HCT116 (cell line): ENCODE data around the gene SDK2. TPM values are rescaled to one million over a fixed set of nuclear protein-coding genes. Genes with fewer than 3 reads are reported as not detected.
A peak's percentile ranks its signal among the peaks of the same experiment; 100 is the strongest.

ENCODE experiments used
- ATAC-seq: fragments of 200-7000 bp; cut with Tn5 transposase; 2 replicates; pipeline ENCODE4 v1.9.1; 2020; ENCODE audit warnings: mild to moderate bottlenecking, moderate library complexity
- BruUV-seq: library from RNA; stranded (reverse); fragments of 400-500 nt; replicated peaks from 2 replicates; lab custom pipeline; 2021; lab: Mats Ljungman, UMichigan
- CTCF ChIA-PET: fragments of 300-600 bp; sonication (Branson Sonifier 250); formaldehyde crosslinking; loops from one replicate; lab custom pipeline; 2021; ENCODE audit warnings: antibody characterized with exemption; lab: Charles Lee
- POLR2A ChIA-PET: fragments of 300-600, 350-600 bp; sonication (Branson Sonifier 250); formaldehyde crosslinking; loops from one replicate; lab custom pipeline; 2021; ENCODE audit warnings: antibody characterized with exemption; lab: Charles Lee
- RAD21 ChIA-PET, 2 experiments: fragments of 300-600 bp; sonication (Branson Sonifier 250); formaldehyde crosslinking; loops; one replicate each; lab custom pipeline; 2023; ENCODE audit warnings: low total read pairs in 2 of 2; ENCODE audit not compliant: uncharacterized antibody in 2 of 2, unreplicated experiment in 2 of 2, low non-redundant PET in 1 of 2; lab: Charles Lee
- DNase-seq: peaks from one replicate; pipeline ENCODE4 v3.0.0-alpha.2; 2010; ENCODE audit warnings: low read depth, low spot score
- H2AFZ ChIP-seq: fragments of 200-600 bp; shearing (Covaris generic), sonication (generic); 2 replicates; pipeline ENCODE4 v1.6.1; 2017; ENCODE audit warnings: low read depth, mixed run types, mixed read lengths, antibody characterized with exemption, low read length; ENCODE audit not compliant: poor library complexity, severe bottlenecking
- H3K27ac ChIP-seq: 2 replicates; pipeline ENCODE4 v1.5.1; 2012; ENCODE audit warnings: low read depth, low read length
- H3K27me3 ChIP-seq: fragments of 200-600 bp; sonication (generic); 2 replicates; pipeline ENCODE4 v1.6.1; 2016; ENCODE audit warnings: mixed run types, low read length, mixed read lengths; ENCODE audit not compliant: insufficient read depth
- H3K36me3 ChIP-seq, 2 experiments: fragments of 200-500 bp in 1 of 2; fragments of 200-600 bp in 1 of 2; sonication (Bioruptor generic) in 1 of 2; sonication (generic) in 1 of 2; 2 replicates each; pipeline versions ENCODE4 v1.5.1 to v1.6.1; 2014 to 2016; ENCODE audit warnings: low read length in 2 of 2, inconsistent platforms in 1 of 2, mixed read lengths in 1 of 2, mixed run types in 1 of 2; ENCODE audit not compliant: insufficient read depth in 2 of 2, control insufficient read depth in 1 of 2
- H3K4me1 ChIP-seq, 2 experiments: fragments of 200-600 bp in 1 of 2; sonication (generic) in 1 of 2; 2 replicates each; pipeline versions ENCODE4 v1.5.1 to v1.6.1; 2012 to 2017; ENCODE audit warnings: low read length in 2 of 2, inconsistent platforms in 1 of 2, mild to moderate bottlenecking in 1 of 2, mixed read lengths in 1 of 2, mixed run types in 1 of 2, moderate library complexity in 1 of 2; ENCODE audit not compliant: insufficient read depth in 2 of 2, control insufficient read depth in 1 of 2
- H3K4me2 ChIP-seq: fragments of 200-600 bp; sonication (generic); 2 replicates; pipeline ENCODE4 v1.6.1; 2017; ENCODE audit warnings: mixed run types, low read length, mixed read lengths
- H3K4me3 ChIP-seq, 2 experiments: fragments of 200-600 bp in 1 of 2; sonication (generic) in 1 of 2; replicated peaks in 1 of 2; 2 replicates each; pipeline ENCODE4 v1.5.1; 2011 to 2016; ENCODE audit warnings: low read length in 2 of 2, control low read depth in 1 of 2, low read depth in 1 of 2, mild to moderate bottlenecking in 1 of 2, mixed read lengths in 1 of 2, mixed run types in 1 of 2
- H3K79me2 ChIP-seq: fragments of 200-600 bp; sonication (generic); 2 replicates; pipeline ENCODE4 v1.6.1; 2017; ENCODE audit warnings: mild to moderate bottlenecking, mixed run types, low read length, moderate library complexity, mixed read lengths; ENCODE audit not compliant: insufficient read depth
- H3K9ac ChIP-seq: fragments of 200-600 bp; sonication (generic); 2 replicates; pipeline ENCODE4 v1.6.1; 2016; ENCODE audit warnings: low read length, mixed read lengths
- H3K9me2 ChIP-seq: fragments of 200-600 bp; sonication (generic), shearing (Covaris generic); 2 replicates; pipeline ENCODE4 v1.6.1; 2017; ENCODE audit warnings: mixed run types, mild to moderate bottlenecking, moderate library complexity; ENCODE audit not compliant: insufficient read depth
- H3K9me3 ChIP-seq, 2 experiments: fragments of 200-500 bp in 1 of 2; fragments of 200-600 bp in 1 of 2; sonication (Bioruptor generic) in 1 of 2; sonication (generic) in 1 of 2; 2 replicates each; pipeline ENCODE4 v1.6.1; 2014 to 2017; ENCODE audit warnings: low read length in 2 of 2, mixed read lengths in 2 of 2, inconsistent platforms in 1 of 2, low read depth in 1 of 2, mild to moderate bottlenecking in 1 of 2, mixed run types in 1 of 2, moderate library complexity in 1 of 2; ENCODE audit not compliant: control insufficient read depth in 1 of 2, insufficient read depth in 1 of 2
- H4K20me1 ChIP-seq: fragments of 200-600 bp; sonication (generic), shearing (Covaris generic); 2 replicates; pipeline ENCODE4 v1.6.1; 2017; ENCODE audit warnings: mixed run types, mild to moderate bottlenecking, moderate library complexity; ENCODE audit not compliant: insufficient read depth
- CBX3 ChIP-seq: IDR thresholded peaks from 2 replicates; pipeline ENCODE4 v1.6.1; 2012; ENCODE audit warnings: low read depth
- CEBPB ChIP-seq: IDR thresholded peaks from 2 replicates; pipeline ENCODE4 v1.6.1; 2012; ENCODE audit warnings: low read depth
- EZH2 ChIP-seq: fragments of 200-600 bp; sonication (generic); IDR thresholded peaks from 2 replicates; pipeline ENCODE4 v1.6.1; 2017; ENCODE audit warnings: antibody characterized with exemption, mixed run types
- FOSL1 ChIP-seq: IDR thresholded peaks from 2 replicates; pipeline ENCODE4 v1.6.1; 2012; ENCODE audit warnings: low read depth
- POLR2A ChIP-seq: IDR thresholded peaks from 2 replicates; pipeline ENCODE4 v1.7.0; 2011; ENCODE audit warnings: borderline replicate concordance; ENCODE audit not compliant: insufficient read depth, insufficient read length; ENCODE audit errors: extremely low read depth
- POLR2AphosphoS5 ChIP-seq: IDR thresholded peaks from 2 replicates; pipeline ENCODE4 v1.6.1; 2011; ENCODE audit warnings: mild to moderate bottlenecking, low read depth, low read length, moderate library complexity
- SIN3A ChIP-seq: IDR thresholded peaks from 2 replicates; pipeline ENCODE4 v1.6.1; 2012; ENCODE audit warnings: low read depth
- YY1 ChIP-seq: IDR thresholded peaks from 2 replicates; pipeline ENCODE4 v1.6.1; 2011; ENCODE audit warnings: low read length, low read depth, moderate library complexity, mild to moderate bottlenecking; ENCODE audit not compliant: insufficient replicate concordance; ENCODE audit errors: extremely low read depth
- intact Hi-C: fragments of 100-400 bp; cut with micrococcal nuclease; formaldehyde crosslinking; loops from 2 replicates; pipeline ENCODE4 v1.10.0; 2022
- total RNA-seq: library from RNA; stranded (reverse); gene quantifications from one replicate; pipeline ENCODE4 v1.2.1, GENCODE V29; 2021; ENCODE audit not compliant: unreplicated experiment
- TF ChIP-seq, protein P1 (sequence below), 3 experiments: fragments of 200-600 bp in 1 of 3; sonication (generic) in 1 of 3; IDR thresholded peaks in 2 of 3; conservative IDR thresholded peaks in 1 of 3; 2 replicates each; pipeline ENCODE4 v1.5.1; 2012 to 2017; ENCODE audit warnings: low read depth in 2 of 3, low read length in 2 of 3, antibody characterized with exemption in 1 of 3, borderline replicate concordance in 1 of 3, control low read depth in 1 of 3, mild to moderate bottlenecking in 1 of 3, mixed read lengths in 1 of 3, mixed run types in 1 of 3, moderate library complexity in 1 of 3; ENCODE audit not compliant: insufficient read depth in 1 of 3
- TF ChIP-seq, protein P2 (sequence below): IDR thresholded peaks from 2 replicates; pipeline ENCODE4 v1.6.1; 2011; ENCODE audit warnings: mild to moderate bottlenecking, low read length, moderate library complexity; ENCODE audit not compliant: insufficient replicate concordance; ENCODE audit errors: extremely low read depth

Gene SDK2
- total RNA-seq, 1 experiment from 2014 or later: 0.10 TPM

DNA sequence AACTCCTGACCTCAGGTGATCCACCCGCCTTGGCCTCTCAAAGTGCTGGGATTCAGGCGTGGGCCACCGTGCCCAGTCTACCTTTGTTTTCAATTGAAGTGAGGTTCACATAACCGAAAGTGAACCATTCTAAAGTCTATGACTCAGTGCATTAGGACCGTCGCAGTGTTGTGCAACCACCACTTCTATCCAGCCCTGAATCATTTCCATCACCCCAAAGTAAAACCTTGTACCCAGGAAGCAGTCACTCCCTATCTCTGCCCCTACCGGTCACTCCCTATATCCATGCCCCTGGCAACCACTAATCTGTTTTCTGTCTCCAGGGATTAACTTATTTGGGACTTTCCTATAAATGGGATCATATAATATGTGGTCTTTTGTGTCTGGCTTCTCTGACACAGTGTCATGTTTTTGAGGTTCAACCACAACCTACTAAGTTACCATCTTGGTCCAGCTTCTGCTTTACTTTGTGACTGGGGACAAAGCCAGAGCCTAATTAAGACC is 304.1 kb downstream of the SDK2 start:
- H3K4me1 ChIP-seq: peaks cover 11 to 43% of the 10 kb centered on the region in 2 experiments
- intact Hi-C loops: loop anchor here (1.0 to 2.0 kb wide), 2 partner anchors 29 to 47 kb away; no protein-coding TSS in a partner anchor
- H3K4me2 ChIP-seq: peak overlapping the region; percentile 59
- H3K4me3 ChIP-seq: peak overlapping the region in 1 of 2 experiments; percentile 3; a peak in 1 of 4 replicates
- H3K79me2 ChIP-seq: no peaks in the 10 kb centered on the region
- ChIA-PET POLR2A (interaction anchor here (1.0 kb wide), 1 partner anchor 15 kb away, joined by 4 read pairs; no protein-coding TSS in a partner anchor), RAD21 (no interaction called here), CTCF (no interaction called here)
- ATAC-seq: peak; percentile 88
- no peaks in the 10 kb centered on the region for H3K9me2 ChIP-seq
- H2AFZ ChIP-seq: peak overlapping the region; percentile 97
- no peaks in the 10 kb centered on the region for H3K36me3 ChIP-seq
- BruUV-seq: no TSS peak
- H4K20me1 ChIP-seq: no peaks in the 10 kb centered on the region
- no peaks in the 10 kb centered on the region for H3K27me3 ChIP-seq
- no peaks in the 10 kb centered on the region for H3K9me3 ChIP-seq
- peak; percentile 71 for DNase-seq
- TF ChIP-seq FOSL1: peak; percentile 69
- TF ChIP-seq POLR2A: no peak
- TF ChIP-seq YY1: peak; percentile 31
- no peak for TF ChIP-seq SIN3A
- no peak for TF ChIP-seq EZH2
- TF ChIP-seq, protein P1, sequence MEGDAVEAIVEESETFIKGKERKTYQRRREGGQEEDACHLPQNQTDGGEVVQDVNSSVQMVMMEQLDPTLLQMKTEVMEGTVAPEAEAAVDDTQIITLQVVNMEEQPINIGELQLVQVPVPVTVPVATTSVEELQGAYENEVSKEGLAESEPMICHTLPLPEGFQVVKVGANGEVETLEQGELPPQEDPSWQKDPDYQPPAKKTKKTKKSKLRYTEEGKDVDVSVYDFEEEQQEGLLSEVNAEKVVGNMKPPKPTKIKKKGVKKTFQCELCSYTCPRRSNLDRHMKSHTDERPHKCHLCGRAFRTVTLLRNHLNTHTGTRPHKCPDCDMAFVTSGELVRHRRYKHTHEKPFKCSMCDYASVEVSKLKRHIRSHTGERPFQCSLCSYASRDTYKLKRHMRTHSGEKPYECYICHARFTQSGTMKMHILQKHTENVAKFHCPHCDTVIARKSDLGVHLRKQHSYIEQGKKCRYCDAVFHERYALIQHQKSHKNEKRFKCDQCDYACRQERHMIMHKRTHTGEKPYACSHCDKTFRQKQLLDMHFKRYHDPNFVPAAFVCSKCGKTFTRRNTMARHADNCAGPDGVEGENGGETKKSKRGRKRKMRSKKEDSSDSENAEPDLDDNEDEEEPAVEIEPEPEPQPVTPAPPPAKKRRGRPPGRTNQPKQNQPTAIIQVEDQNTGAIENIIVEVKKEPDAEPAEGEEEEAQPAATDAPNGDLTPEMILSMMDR (IDR thresholded peaks at IDR 0.05 in 2 of 3, conservative IDR thresholded peaks at IDR 0.05 in 1 of 3; ENCODE audit: borderline replicate concordance in 1 of 3, insufficient read depth in 1 of 3, low read depth in 2 of 3, low read length in 2 of 3): peak in 2 of 3 experiments; percentile 55 to 63; a peak in 4 of 6 replicates
- peak; percentile 48; the same call in 1 of the 2 replicates for TF ChIP-seq POLR2AphosphoS5
- TF ChIP-seq CBX3: peak; percentile 60
- peak; percentile 99 for TF ChIP-seq CEBPB
- TF ChIP-seq, protein P2, sequence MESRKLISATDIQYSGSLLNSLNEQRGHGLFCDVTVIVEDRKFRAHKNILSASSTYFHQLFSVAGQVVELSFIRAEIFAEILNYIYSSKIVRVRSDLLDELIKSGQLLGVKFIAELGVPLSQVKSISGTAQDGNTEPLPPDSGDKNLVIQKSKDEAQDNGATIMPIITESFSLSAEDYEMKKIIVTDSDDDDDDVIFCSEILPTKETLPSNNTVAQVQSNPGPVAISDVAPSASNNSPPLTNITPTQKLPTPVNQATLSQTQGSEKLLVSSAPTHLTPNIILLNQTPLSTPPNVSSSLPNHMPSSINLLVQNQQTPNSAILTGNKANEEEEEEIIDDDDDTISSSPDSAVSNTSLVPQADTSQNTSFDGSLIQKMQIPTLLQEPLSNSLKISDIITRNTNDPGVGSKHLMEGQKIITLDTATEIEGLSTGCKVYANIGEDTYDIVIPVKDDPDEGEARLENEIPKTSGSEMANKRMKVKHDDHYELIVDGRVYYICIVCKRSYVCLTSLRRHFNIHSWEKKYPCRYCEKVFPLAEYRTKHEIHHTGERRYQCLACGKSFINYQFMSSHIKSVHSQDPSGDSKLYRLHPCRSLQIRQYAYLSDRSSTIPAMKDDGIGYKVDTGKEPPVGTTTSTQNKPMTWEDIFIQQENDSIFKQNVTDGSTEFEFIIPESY: no peak
- TF ChIP-seq, all 23 proteins: peak for 6
- Histone ChIP-seq H3K27ac (no peak overlapping the region), H3K9ac (no peak overlapping the region)
